K562 (cell line): ENCODE measurements around the gene CCSAP. TPM values are rescaled to one million over a fixed set of nuclear protein-coding genes. Genes with fewer than 3 reads are reported as not detected.
A peak's percentile ranks its signal among the peaks of the same experiment; 100 is the strongest.

ENCODE experiments used
- ATAC-seq: fragments of 200-7000 bp; cut with Tn5 transposase; 3 replicates; pipeline ENCODE4 v1.9.1; 2020; ENCODE audit warnings: moderate library complexity
- BruUV-seq: library from RNA; stranded (reverse); fragments of 400-500 nt; replicated peaks from 2 replicates; lab custom pipeline; 2021; lab: Mats Ljungman, UMichigan
- CTCF ChIA-PET: fragments of 300-600 bp; formaldehyde crosslinking; extraction: SDS; loops from one replicate; lab custom pipeline; 2021; ENCODE audit warnings: low intra/inter-chr PET ratio; lab: Yijun Ruan, JAX
- POLR2A ChIA-PET: fragments of 300-600, 350-650 bp; sonication (Branson Sonifier 250); formaldehyde crosslinking; extraction: SDS; loops from one replicate; lab custom pipeline; 2021; ENCODE audit warnings: antibody characterized with exemption, inconsistent platforms; lab: Yijun Ruan, JAX
- DNase-seq, 4 experiments: peaks; one replicate each; pipeline versions ENCODE4 v3.0.0 to v3.0.0-alpha.2; 2011 to 2018; ENCODE audit warnings: low spot score in 3 of 4, mixed read lengths in 3 of 4; ENCODE audit errors: extremely low read depth in 1 of 4
- FAIRE-seq: peaks from 2 replicates; lab custom pipeline; 2011; peaks lifted over from hg19 to GRCh38; lab: Jason Lieb, UNC
- H2AFZ ChIP-seq: 2 replicates; pipeline ENCODE4 v1.6.0; 2011; ENCODE audit warnings: low read depth, low read length, control low read depth, inconsistent platforms
- H3K27ac ChIP-seq: fragments of 200-600 bp; 3 replicates; pipeline ENCODE4 v1.8.0; 2011; ENCODE audit warnings: low read depth, mild to moderate bottlenecking, control low read depth, inconsistent platforms, low read length, moderate library complexity, mixed read lengths; ENCODE audit errors: extremely low read depth
- H3K27me3 ChIP-seq, 2 experiments: fragments of 300-600 bp in 1 of 2; 2 replicates in 1 of 2; 3 replicates in 1 of 2; pipeline versions ENCODE4 v1.6.0 to v1.8.0; 2011; ENCODE audit warnings: inconsistent platforms in 2 of 2, low read length in 2 of 2, mild to moderate bottlenecking in 1 of 2, mixed read lengths in 1 of 2, moderate library complexity in 1 of 2; ENCODE audit not compliant: control insufficient read depth in 2 of 2, insufficient read depth in 2 of 2
- H3K36me3 ChIP-seq: fragments of 300-600 bp; 3 replicates; pipeline ENCODE4 v1.8.0; 2011; ENCODE audit warnings: mild to moderate bottlenecking, low read length, inconsistent platforms; ENCODE audit not compliant: control insufficient read depth, insufficient read depth
- H3K4me1 ChIP-seq, 2 experiments: fragments of 200-600 bp in 1 of 2; replicated peaks in 1 of 2; 2 replicates in 1 of 2; 3 replicates in 1 of 2; pipeline versions ENCODE4 v1.5.1 to v1.8.0; 2011; ENCODE audit warnings: inconsistent platforms in 2 of 2, low read length in 2 of 2, mild to moderate bottlenecking in 1 of 2, mixed read lengths in 1 of 2, moderate library complexity in 1 of 2; ENCODE audit not compliant: control insufficient read depth in 2 of 2, insufficient read depth in 2 of 2
- H3K4me2 ChIP-seq: 2 replicates; pipeline ENCODE4 v1.6.1; 2011; ENCODE audit warnings: low read length, control low read depth, inconsistent platforms, mixed read lengths; ENCODE audit not compliant: insufficient read depth
- H3K4me3 ChIP-seq: fragments of 200-600 bp; sonication (generic), shearing (Covaris generic); 2 replicates; pipeline ENCODE4 v1.5.1; 2016; ENCODE audit warnings: control low read depth, inconsistent platforms
- H3K79me2 ChIP-seq: fragments of 200-600 bp; 3 replicates; pipeline ENCODE4 v1.8.0; 2011; ENCODE audit warnings: low read length, inconsistent platforms; ENCODE audit not compliant: control insufficient read depth, insufficient read depth
- H3K9ac ChIP-seq, 2 experiments: 2 replicates each; pipeline versions ENCODE4 v1.6.0 to v1.6.1; 2011; ENCODE audit warnings: low read depth in 2 of 2, low read length in 2 of 2, control low read depth in 1 of 2, inconsistent platforms in 1 of 2, mild to moderate bottlenecking in 1 of 2, mixed read lengths in 1 of 2; ENCODE audit not compliant: insufficient read depth in 1 of 2
- H3K9me1 ChIP-seq: one replicate; pipeline ENCODE4 v1.6.0; 2011; ENCODE audit warnings: inconsistent platforms, mild to moderate bottlenecking, low read length, moderate library complexity; ENCODE audit not compliant: control insufficient read depth, insufficient read depth
- H3K9me3 ChIP-seq: replicated peaks from 2 replicates; pipeline ENCODE4 v1.5.1; 2011; ENCODE audit warnings: low read depth, low read length, inconsistent platforms; ENCODE audit not compliant: control insufficient read depth, insufficient read depth
- H4K20me1 ChIP-seq: replicated peaks from 2 replicates; pipeline ENCODE4 v1.6.1; 2011; ENCODE audit warnings: low read length, inconsistent platforms, mixed read lengths; ENCODE audit not compliant: control insufficient read depth, insufficient read depth
- CEBPG ChIP-seq, 3 experiments: fragments of 200-800 bp in 1 of 3; sonication (Bioruptor generic) in 1 of 3; sonication (generic) in 1 of 3; formaldehyde crosslinking in 1 of 3; IDR thresholded peaks in 2 of 3; conservative IDR thresholded peaks in 1 of 3; 2 replicates each; pipeline versions ENCODE4 v1.6.1 to v1.8.0; 2016 to 2022; ENCODE audit warnings: missing compliant biosample characterization in 2 of 3, missing genetic modification characterization in 2 of 3, mild to moderate bottlenecking in 1 of 3, missing genetic modification reagents in 1 of 3
- CHD1 ChIP-seq: fragments of 200-600 bp; sonication (generic); IDR thresholded peaks from one replicate; pipeline ENCODE4 v1.6.1; 2012; ENCODE audit warnings: mild to moderate bottlenecking, moderate library complexity, low read length, inconsistent platforms
- DPF2 ChIP-seq: fragments of 450-650 bp; IDR thresholded peaks from 2 replicates; pipeline ENCODE4 v1.6.1; 2016
- EGR1 ChIP-seq: fragments of 450-650 bp; conservative IDR thresholded peaks from 2 replicates; pipeline ENCODE4 v1.6.1; 2017; ENCODE audit warnings: mild to moderate bottlenecking
- FOXK2 ChIP-seq, 2 experiments: fragments of 450-650 bp; IDR thresholded peaks in 1 of 2; conservative IDR thresholded peaks in 1 of 2; 2 replicates each; pipeline ENCODE4 v1.6.1; 2016; ENCODE audit warnings: low read depth in 2 of 2, mild to moderate bottlenecking in 1 of 2
- KLF13 ChIP-seq: fragments of 450-650 bp; IDR thresholded peaks from 2 replicates; pipeline ENCODE4 v1.6.1; 2016; ENCODE audit warnings: missing genetic modification characterization, low read depth, mild to moderate bottlenecking, missing compliant biosample characterization, moderate library complexity, borderline replicate concordance
- TEAD4 ChIP-seq, 2 experiments: sonication (generic) in 1 of 2; formaldehyde crosslinking in 1 of 2; IDR thresholded peaks; 2 replicates each; pipeline versions ENCODE4 v1.6.1 to v1.8.0; 2012 to 2022; ENCODE audit warnings: borderline replicate concordance in 1 of 2, inconsistent platforms in 1 of 2, low read length in 1 of 2, mild to moderate bottlenecking in 1 of 2, missing genetic modification reagents in 1 of 2
- ZBTB7A ChIP-seq: IDR thresholded peaks from 2 replicates; pipeline ENCODE4 v1.6.1; 2011; ENCODE audit warnings: low read depth, mild to moderate bottlenecking, low read length, moderate library complexity, borderline replicate concordance; ENCODE audit not compliant: control insufficient read depth
- ZNF586 ChIP-seq: fragments of 450-650 bp; formaldehyde crosslinking; conservative IDR thresholded peaks from 2 replicates; pipeline ENCODE4 v1.4.0; 2020; ENCODE audit warnings: mild to moderate bottlenecking, moderate library complexity
- WGBS: fragments of 100-300 bp; shearing (Covaris generic); methylation state at CpG from one replicate; pipeline ENCODE4 v1.1.6; 2016; ENCODE audit warnings: low coverage, mixed read lengths; ENCODE audit not compliant: insufficient coverage; ENCODE audit errors: missing lambda C conversion rate; 5-methylcytosine and 5-hydroxymethylcytosine counted together
- in situ Hi-C: fragments of 300-500 bp; cut with MboI; formaldehyde crosslinking; loops from 4 replicates; pipeline ENCODE4 v1.15.0; 2018; ENCODE audit warnings: inconsistent platforms, mixed read lengths
- intact Hi-C: fragments of 100-400 bp; cut with micrococcal nuclease; formaldehyde crosslinking; loops from 2 replicates; pipeline ENCODE4 v1.14.2; 2022
- polyA plus RNA-seq, 8 experiments: library from polyadenylated mRNA; depleted of rRNA in 4 of 8; stranded (reverse) in 5 of 8; unstranded in 3 of 8; fragments of >200 nt; fragmentation: Nextera tagmentation in 2 of 8; fragmentation: Illumina TruSeq in 1 of 8; extraction: Ambion mirVana in 2 of 8; extraction: Trizol in 1 of 8; gene quantifications; 2 replicates each; pipeline versions ENCODE4 v1.2.1 to v1.2.3, GENCODE V29; 2011 to 2014; ENCODE audit warnings: inconsistent platforms in 1 of 8, missing spikeins in 1 of 8
- total RNA-seq, 7 experiments: library from RNA; depleted of rRNA in 6 of 7; stranded (reverse); fragments of >200 nt in 6 of 7; fragmentation: Illumina TruSeq in 2 of 7; extraction: Trizol in 2 of 7; gene quantifications; 2 replicates each; pipeline versions ENCODE4 v1.2.1 to v1.2.3, GENCODE V29; 2011 to 2021; ENCODE audit warnings: low replicate concordance in 1 of 7
- TF ChIP-seq, protein P1 (sequence below), 3 experiments: fragments of 200-800 bp in 1 of 3; sonication (Bioruptor generic) in 1 of 3; sonication (generic) in 1 of 3; formaldehyde crosslinking in 1 of 3; IDR thresholded peaks; 2 replicates each; pipeline versions ENCODE4 v1.6.1 to v1.8.0; 2016 to 2022; ENCODE audit warnings: mild to moderate bottlenecking in 2 of 3, missing compliant biosample characterization in 2 of 3, missing genetic modification characterization in 2 of 3, missing genetic modification reagents in 1 of 3
- TF ChIP-seq, protein P2 (sequence below): fragments of 250-450 bp; sonication (Bioruptor Pico); IDR thresholded peaks from 2 replicates; pipeline ENCODE4 v1.5.0; 2021; ENCODE audit warnings: mild to moderate bottlenecking, borderline replicate concordance

The CCSAP gene
- total and polyA plus RNA-seq, 9 of the 15 experiments (the other 6 are each of a cell fraction or from before 2014, with no cell fraction given): 3.6 to 15.9 (median 9.5) TPM

DNA sequence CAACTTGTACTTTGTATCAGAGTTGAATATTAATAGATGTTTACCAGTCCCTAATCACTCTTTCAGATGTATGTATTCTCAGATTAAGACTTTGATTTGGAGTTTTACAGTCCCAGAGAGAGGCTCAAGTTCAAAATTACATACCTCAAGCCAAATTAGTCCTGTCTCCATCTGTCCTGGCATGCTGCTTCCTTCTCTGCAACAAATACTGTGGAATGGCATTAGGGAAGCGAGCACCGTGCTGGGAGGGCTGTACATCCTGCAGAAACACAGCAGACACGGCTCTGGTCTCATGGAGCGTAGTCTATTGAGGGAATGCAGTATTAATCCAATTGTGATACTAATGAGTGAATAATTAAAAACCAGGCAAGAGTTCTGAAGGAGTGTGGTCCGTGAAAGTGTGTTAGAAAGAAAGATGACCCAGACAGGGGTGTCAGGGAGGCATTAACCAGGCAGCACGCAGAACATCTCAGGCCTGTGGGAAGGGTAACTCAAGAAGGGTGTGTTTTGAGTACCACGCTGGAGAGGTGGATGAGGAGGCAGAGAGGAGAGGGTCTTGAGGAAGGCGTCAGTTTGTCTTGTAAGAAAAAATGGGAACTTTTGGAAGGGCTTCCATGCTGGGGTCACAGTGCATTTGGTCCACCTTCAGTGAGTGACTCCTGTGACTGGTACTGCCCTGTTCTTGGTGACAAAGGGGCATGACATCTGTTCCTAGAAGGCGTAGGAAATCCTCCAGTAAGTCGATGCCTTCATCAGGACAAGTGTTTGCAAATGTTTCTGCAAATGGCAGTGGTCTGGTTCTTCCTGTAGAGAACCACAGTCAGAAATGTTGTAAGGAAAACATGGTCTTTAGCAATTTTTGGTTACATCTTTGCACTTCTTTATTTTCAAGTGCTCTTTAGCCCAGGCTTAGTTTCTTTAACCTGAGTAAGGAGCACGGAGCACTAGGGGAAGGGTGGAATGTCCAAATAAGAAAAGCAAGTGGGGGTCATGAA, 70.4 kb downstream of the CCSAP start (continued):
- TF ChIP-seq, protein P1, sequence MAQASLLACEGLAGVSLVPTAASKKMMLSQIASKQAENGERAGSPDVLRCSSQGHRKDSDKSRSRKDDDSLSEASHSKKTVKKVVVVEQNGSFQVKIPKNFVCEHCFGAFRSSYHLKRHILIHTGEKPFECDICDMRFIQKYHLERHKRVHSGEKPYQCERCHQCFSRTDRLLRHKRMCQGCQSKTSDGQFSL (CRISPR knock-in tag; IDR thresholded peaks at IDR 0.05): no peak
- TF ChIP-seq, protein P1 (tag; IDR thresholded peaks at IDR 0.05): 0 out of 4 replicates have a peak, but pooled peaks of 1 of the 2 experiments have one; percentile 35
- no peak for TF ChIP-seq KLF13

DNA sequence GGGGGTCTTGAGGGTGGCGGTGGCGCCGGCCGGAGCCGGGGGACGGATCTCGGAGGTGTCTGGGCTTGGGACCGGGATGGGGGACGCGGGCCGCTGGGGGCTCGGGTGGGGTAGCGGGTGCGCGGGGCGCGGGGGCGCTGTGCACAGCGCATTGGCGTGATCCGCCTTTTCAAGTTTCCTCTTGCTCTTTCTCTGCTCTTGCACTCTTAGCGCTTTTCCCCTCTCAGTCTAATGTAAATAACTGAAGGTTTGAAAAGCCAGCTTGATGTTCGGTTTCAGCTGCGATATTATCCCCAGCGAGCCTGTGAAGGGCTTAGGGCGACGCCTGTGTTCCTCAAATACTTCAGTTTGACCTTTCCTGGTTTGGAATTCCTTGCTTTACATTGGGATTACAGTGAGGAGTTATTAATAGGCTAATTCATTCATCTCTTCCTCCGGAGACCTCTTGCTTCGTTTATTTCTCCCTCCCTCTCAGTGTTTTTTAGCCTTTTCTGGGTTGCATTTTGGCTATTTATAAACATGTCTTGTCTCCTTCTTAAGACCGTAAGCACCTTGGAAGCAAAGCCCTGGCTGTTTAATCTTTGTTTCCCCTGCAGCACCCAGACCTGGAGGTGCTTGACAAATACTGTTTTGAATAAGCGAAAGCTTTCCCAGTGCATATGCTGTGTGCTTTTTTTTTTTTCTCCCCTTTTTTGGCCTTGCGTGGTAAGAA, 71.2 kb downstream of the CCSAP start:
- 1% methylated on average over 25 of the region's 32 CpGs for WGBS
- Histone ChIP-seq H3K9me3 (peaks cover 7% of the 10 kb centered on the region; the same call in 1 of the 2 replicates), H3K9ac (peak overlapping the region; percentile 68 to 88), H3K27ac (peak overlapping the region; percentile 43), H3K79me2 (peaks cover 69% of the 10 kb centered on the region), H3K27me3 (no peaks in the 10 kb centered on the region; a peak in 1 of 5 replicates), H3K4me1 (peaks cover 20 to 35% of the 10 kb centered on the region in 2 experiments; a peak in 4 of 5 replicates), H4K20me1 (no peaks in the 10 kb centered on the region; the same call in 1 of the 2 replicates), H3K36me3 (peaks cover 27% of the 10 kb centered on the region), H3K4me3 (peak overlapping the region; percentile 78), H3K9me1 (no peaks in the 10 kb centered on the region), H3K4me2 (peak overlapping the region; percentile 78), H2AFZ (peak overlapping the region; percentile 86)
- FAIRE-seq (peak; percentile 70), DNase-seq (peak in 2 of 4 experiments; percentile 57 to 72), ATAC-seq (peak; percentile 76)
- intact Hi-C loops (loop anchor here (1.0 to 10.0 kb wide), 4 partner anchors 72 to 793 kb away; partner anchors contain the start of genes ABCB10, CCSAP, GALNT2 and NUP133), in situ Hi-C loops (no loop called here)
- CTCF ChIA-PET: interaction anchor here (0.6 kb wide), 1 partner anchor 719 kb away, joined by 4 read pairs; no protein-coding TSS in a partner anchor
- POLR2A ChIA-PET: interaction anchor here (0.5 to 1.7 kb wide), 3 partner anchors 65 to 237 kb away, joined by 3 read pairs; no protein-coding TSS in a partner anchor
- no TSS peak for BruUV-seq
- TF ChIP-seq ZNF586 (no peak), ZBTB7A (peak; percentile 85), EGR1 (peak; percentile 34), CEBPG (CRISPR knock-in tag; IDR thresholded peaks at IDR 0.05) (peak; percentile 7; the same call in 1 of the 2 replicates), CEBPG (tag; conservative IDR thresholded peaks at IDR 0.05 in 1 of 2, IDR thresholded peaks at IDR 0.05 in 1 of 2) (no peak), TEAD4 (IDR thresholded peaks at IDR 0.05; ENCODE audit: low read length) (0 out of 2 replicates have a peak, but pooled peaks have one; percentile 7), TEAD4 (CRISPR knock-in tag; IDR thresholded peaks at IDR 0.05; ENCODE audit: borderline replicate concordance) (no peak), FOXK2 (conservative IDR thresholded peaks at IDR 0.05 in 1 of 2, IDR thresholded peaks at IDR 0.05 in 1 of 2; ENCODE audit: low read depth in 2 of 2) (peak in 1 of 2 experiments; percentile 45; a peak in 2 of 4 replicates), CHD1 (peak; percentile 81), DPF2 (peak; percentile 8; the same call in 1 of the 2 replicates)
- TF ChIP-seq, protein P2, sequence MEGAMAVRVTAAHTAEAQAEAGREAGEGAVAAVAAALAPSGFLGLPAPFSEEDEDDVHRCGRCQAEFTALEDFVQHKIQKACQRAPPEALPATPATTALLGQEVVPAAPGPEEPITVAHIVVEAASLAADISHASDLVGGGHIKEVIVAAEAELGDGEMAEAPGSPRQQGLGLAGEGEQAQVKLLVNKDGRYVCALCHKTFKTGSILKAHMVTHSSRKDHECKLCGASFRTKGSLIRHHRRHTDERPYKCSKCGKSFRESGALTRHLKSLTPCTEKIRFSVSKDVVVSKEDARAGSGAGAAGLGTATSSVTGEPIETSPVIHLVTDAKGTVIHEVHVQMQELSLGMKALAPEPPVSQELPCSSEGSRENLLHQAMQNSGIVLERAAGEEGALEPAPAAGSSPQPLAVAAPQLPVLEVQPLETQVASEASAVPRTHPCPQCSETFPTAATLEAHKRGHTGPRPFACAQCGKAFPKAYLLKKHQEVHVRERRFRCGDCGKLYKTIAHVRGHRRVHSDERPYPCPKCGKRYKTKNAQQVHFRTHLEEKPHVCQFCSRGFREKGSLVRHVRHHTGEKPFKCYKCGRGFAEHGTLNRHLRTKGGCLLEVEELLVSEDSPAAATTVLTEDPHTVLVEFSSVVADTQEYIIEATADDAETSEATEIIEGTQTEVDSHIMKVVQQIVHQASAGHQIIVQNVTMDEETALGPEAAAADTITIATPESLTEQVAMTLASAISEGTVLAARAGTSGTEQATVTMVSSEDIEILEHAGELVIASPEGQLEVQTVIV (CRISPR knock-in tag): no peak
